Muscle of leg (tissue), 11 donors: Measurements from ENCODE around the gene PCDH18. TPM values are rescaled to one million over a fixed set of nuclear protein-coding genes. Genes with fewer than 3 reads are reported as not detected.
A peak's percentile ranks its signal among the peaks of the same experiment; 100 is the strongest.
"Not testable (repeated sequence)": the region's sequence is repeated elsewhere in the genome, so short reads cannot be mapped to it uniquely, and the experiment has no call there.

ENCODE experiments used
- DNase-seq: peaks from one replicate; pipeline ENCODE4 v3.0.0; 2013
- H3K27ac ChIP-seq: one replicate; pipeline ENCODE4 v1.5.1; 2013; ENCODE audit warnings: mild to moderate bottlenecking, low read length, control low read depth
- H3K27me3 ChIP-seq: one replicate; pipeline ENCODE4 v1.6.1; 2013; ENCODE audit warnings: low read length; ENCODE audit not compliant: control insufficient read depth, insufficient read depth
- H3K36me3 ChIP-seq: one replicate; pipeline ENCODE4 v1.6.1; 2013; ENCODE audit warnings: low read length; ENCODE audit not compliant: control insufficient read depth, insufficient read depth
- H3K4me1 ChIP-seq: one replicate; pipeline ENCODE4 v1.6.1; 2013; ENCODE audit warnings: low read length; ENCODE audit not compliant: control insufficient read depth, insufficient read depth
- H3K4me3 ChIP-seq: one replicate; pipeline ENCODE4 v1.5.1; 2013; ENCODE audit warnings: low read length, control low read depth
- H3K9me3 ChIP-seq: replicated peaks from 2 replicates; pipeline ENCODE4 v1.6.1; 2013; ENCODE audit warnings: low read depth, low read length; ENCODE audit not compliant: control insufficient read depth
- WGBS: methylation state at CpG from one replicate; pipeline ENCODE4 v1.1.5; 2013; ENCODE audit warnings: missing lambda C conversion rate; ENCODE audit not compliant: insufficient coverage; 5-methylcytosine and 5-hydroxymethylcytosine counted together
- polyA plus RNA-seq, 8 donors: library from polyadenylated mRNA; unstranded; fragments of 120-200 nt; gene quantifications; one replicate each; pipeline versions ENCODE4 v1.2.1 to v1.2.3, GENCODE V29; 2013; ENCODE audit warnings: inconsistent platforms in 1 of 8, low replicate concordance in 1 of 8; ENCODE audit not compliant: insufficient read length in 8 of 8, insufficient read depth in 1 of 8
- total RNA-seq: library from RNA; stranded (reverse); fragments of 120-200 nt; gene quantifications from one replicate; pipeline ENCODE4 v1.2.4, GENCODE V29; 2013

The PCDH18 gene
- total and polyA plus RNA-seq, 9 donors, result 26.0 to 80.8 (median 57.3) TPM

DNA sequence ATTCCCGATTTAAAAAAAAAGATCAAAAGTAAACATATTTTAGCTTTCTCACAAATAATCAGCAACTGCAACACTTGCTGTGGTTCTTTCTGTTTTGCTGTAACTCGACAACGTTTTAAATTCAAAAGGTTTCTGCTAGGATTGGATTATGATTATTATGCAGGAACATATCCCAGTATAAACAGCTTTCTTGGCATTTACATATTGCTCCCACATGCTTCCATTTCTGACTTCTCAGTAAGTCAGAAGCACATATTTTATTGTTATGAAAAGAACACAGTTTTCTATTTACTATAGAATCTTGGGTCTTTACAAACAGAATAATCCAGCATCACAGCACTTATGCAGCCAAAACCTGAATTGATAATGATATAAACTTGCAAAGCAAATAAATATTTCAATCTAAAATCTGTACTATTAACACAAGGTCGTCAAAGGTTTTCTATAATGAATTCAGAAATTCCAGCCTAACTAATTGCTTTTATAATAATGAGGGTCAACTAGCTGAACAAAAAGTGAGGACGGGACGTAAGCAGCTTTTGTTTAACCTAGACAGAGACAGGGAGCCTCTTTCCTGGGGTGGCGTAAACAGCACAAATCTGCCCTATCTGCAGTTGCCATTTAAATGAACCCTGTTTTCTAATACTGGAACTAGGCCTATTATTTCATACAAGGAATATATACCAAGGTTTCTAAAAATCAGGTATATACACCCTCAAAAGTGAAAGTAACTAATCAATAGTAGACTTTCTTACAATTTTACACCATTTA is 9.8 kb upstream of the PCDH18 start:
- Histone ChIP-seq H3K27ac (peak overlapping the region; percentile 70), H3K27me3 (no peaks in the 10 kb centered on the region), H3K36me3 (no peaks in the 10 kb centered on the region), H3K9me3 (no peaks in the 10 kb centered on the region), H3K4me3 (no peak overlapping the region), H3K4me1 (peaks cover 3% of the 10 kb centered on the region)
- DNase-seq, result peak; percentile 73
- WGBS, result no CpG with 5 or more reads among the region's 7 CpGs

DNA sequence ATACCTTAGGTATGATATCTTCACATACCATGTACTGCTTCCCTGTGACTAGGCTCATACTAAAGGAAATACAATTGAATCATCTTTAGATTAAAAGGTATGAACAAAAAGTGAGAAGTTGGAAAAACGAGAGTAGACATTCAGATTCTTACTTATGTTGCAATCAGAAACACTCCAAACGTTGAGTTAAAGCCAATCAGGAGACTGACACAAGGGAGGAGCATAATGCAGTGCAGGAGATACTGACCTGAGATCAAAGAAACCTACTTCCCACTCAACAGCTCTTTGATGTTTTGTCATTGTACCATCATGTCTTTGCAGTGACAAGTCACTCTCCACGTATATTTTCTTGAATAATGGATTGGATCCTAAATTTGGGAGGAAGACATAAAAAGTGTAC is 8.9 kb upstream of the PCDH18 start:
- Histone ChIP-seq H3K4me3 (no peak overlapping the region), H3K27me3 (no peaks in the 10 kb centered on the region), H3K4me1 (peaks cover 3% of the 10 kb centered on the region), H3K36me3 (no peaks in the 10 kb centered on the region), H3K9me3 (no peaks in the 10 kb centered on the region), H3K27ac (no peak overlapping the region)
- no peak for DNase-seq
- WGBS, result no CpG with 5 or more reads among the region's 3 CpGs

DNA sequence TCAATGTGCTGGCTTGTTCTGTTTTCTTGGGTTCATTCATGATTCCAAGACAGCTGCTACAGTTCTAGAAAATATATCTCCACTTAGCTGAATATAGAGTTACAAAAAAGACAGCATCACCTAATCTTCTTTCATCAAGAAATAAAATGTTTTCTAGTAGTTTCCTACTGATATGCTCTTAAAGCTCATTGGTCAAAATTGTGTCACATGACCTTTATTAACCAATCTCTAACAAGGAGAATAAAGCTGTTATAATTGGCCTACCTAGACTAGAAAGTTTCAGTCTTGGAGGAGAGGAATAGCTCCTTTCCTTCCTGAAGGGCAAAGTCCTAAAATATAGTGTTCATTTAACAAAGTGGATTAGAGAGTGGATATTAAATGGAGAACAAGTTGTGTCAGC is 8.1 kb upstream of the PCDH18 start:
- H3K36me3 ChIP-seq, result no peaks in the 10 kb centered on the region
- peaks cover 3% of the 10 kb centered on the region for H3K4me1 ChIP-seq
- H3K9me3 ChIP-seq, result no peaks in the 10 kb centered on the region
- H3K27me3 ChIP-seq, result no peaks in the 10 kb centered on the region
- DNase-seq, result no peak
- H3K27ac ChIP-seq, result no peak overlapping the region
- H3K4me3 ChIP-seq, result no peak overlapping the region

DNA sequence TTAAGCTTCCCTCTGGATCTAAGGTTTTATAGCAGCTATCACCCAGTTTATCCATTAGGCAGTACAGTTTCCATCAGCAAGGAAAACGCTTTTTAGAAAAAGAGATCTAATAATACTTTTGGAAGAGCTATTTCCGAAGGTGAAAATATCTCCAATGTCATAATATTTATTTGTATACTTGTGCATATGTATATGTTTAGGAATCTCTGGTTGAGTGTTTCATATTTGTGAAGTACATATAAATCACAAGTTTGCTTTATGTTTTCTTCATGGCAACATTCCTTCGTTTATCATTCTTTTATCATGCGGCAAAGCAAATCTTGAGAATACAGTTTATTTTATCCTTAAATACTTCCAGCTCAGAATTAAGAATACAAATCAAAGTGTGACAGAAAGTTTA is 6.2 kb upstream of the PCDH18 start:
- Histone ChIP-seq H3K36me3 (no peaks in the 10 kb centered on the region), H3K4me3 (no peak overlapping the region), H3K9me3 (no peaks in the 10 kb centered on the region), H3K4me1 (peaks cover 3% of the 10 kb centered on the region), H3K27ac (no peak overlapping the region), H3K27me3 (no peaks in the 10 kb centered on the region)
- DNase-seq, result no peak
- WGBS, result no CpG with 5 or more reads among the region's 4 CpGs

DNA sequence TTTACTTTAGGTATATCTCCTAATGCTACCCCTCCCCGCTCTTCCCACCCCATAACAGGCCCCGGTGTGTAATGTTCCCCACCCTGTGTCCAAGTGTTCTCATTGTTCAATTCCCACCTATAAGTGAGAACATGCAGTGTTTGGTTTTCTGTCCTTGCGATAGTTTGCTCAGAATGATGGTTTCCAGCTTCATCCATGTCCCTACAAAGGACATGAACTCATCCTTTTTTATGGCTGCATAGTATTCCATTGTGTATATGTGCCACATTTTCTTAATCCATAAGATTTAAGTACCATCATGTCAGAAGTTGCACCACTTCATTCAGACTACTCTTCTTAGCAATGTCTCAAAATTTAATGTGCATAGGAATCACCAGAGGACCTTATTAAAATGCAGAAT is 5.5 kb upstream of the PCDH18 start:
- H3K27me3 ChIP-seq, H3K9me3 ChIP-seq, H3K4me1 ChIP-seq, DNase-seq, H3K27ac ChIP-seq, H3K36me3 ChIP-seq, H3K4me3 ChIP-seq: not testable (repeated sequence)
- no CpG with 5 or more reads among the region's 3 CpGs for WGBS

DNA sequence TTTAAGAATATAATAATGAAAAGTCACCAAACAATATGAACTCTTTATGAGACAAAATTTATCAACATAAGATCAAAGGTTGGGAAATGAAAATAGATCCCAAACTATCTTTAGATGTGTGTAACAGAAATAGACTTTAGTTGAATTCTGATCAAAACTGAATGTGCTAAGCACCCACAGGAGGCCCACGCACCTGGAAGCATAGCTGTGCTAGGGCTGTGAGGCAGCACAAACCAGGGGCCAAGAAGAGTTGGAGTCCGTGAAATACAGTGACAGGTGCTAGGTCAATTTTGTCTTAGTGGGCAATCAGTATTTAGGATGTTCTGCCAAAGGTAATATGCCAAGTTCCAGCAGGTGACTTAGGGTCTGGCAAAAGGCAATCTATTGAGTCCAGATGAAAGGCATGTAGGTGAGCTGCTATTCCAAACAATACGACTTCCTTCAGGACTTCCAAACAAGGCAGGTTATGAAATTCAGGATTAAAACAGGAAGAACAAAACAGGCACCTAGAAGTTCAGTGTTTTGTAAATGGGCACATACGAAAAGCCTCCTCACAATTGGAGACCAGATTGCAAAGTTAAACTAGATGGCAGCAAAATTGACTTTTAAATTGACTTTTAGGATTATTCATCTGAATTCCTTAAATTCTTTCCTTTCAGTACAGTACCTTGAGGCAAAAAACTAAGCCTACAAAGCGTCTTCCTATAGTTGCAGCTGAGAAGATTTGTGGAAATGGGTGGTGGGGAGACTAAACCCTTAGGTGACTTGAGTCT is 4.7 kb upstream of the PCDH18 start:
- no peak for DNase-seq
- Histone ChIP-seq H3K9me3 (no peaks in the 10 kb centered on the region), H3K27me3 (no peaks in the 10 kb centered on the region), H3K4me1 (no peaks in the 10 kb centered on the region), H3K4me3 (no peak overlapping the region), H3K36me3 (no peaks in the 10 kb centered on the region), H3K27ac (no peak overlapping the region)
- WGBS, result 74% methylated on average over 3 of the region's 5 CpGs

DNA sequence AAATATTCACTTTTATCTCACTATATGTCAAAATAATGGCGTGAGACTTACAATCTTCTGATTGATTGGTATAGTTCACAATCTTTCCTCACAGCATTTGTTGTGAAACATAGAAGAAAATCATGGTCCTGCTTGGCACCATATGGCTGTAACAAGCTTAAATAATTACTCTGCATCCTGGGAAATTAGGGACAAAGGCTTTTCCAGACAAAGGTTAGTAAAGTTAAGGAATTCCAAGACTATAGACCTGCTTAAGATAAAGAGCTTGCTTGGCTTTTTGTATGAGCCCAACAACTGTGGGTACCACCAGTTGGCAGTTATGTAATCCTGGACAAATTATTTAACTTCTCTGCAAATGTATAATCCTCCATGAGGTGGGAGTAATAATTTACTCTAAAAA is 3.4 kb upstream of the PCDH18 start:
- no peak overlapping the region for H3K4me3 ChIP-seq
- H3K36me3 ChIP-seq, result no peaks in the 10 kb centered on the region
- no peaks in the 10 kb centered on the region for H3K27me3 ChIP-seq
- H3K4me1 ChIP-seq, result no peaks in the 10 kb centered on the region
- no peak for DNase-seq
- no peaks in the 10 kb centered on the region for H3K9me3 ChIP-seq
- no peak overlapping the region for H3K27ac ChIP-seq
- WGBS, result no CpG with 5 or more reads among the region's 1 CpG

DNA sequence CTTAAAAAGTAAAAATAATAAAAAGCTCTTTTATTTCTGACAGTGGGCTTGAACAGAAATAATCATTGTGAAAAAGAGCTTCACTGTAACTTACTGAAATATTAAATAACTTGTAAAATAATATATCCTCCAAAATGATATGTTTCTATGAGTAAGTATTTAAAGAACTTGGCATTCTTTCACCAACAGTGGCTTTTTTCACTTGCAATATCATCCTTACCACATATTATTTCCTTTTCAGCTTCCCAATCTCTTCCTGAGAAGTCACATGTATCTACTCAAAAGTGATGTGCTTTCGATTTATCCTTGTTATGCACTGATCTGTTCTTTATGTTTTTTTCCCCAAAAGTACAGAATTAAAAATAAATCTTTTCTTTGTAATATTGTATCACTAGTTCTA is 2.2 kb upstream of the PCDH18 start:
- Histone ChIP-seq H3K9me3 (no peaks in the 10 kb centered on the region), H3K27me3 (no peaks in the 10 kb centered on the region), H3K27ac (no peak overlapping the region), H3K4me1 (peaks cover 9% of the 10 kb centered on the region), H3K36me3 (peaks cover 7% of the 10 kb centered on the region), H3K4me3 (no peak overlapping the region)
- no CpG with 5 or more reads among the region's 1 CpG for WGBS
- DNase-seq, result peak; percentile 34

DNA sequence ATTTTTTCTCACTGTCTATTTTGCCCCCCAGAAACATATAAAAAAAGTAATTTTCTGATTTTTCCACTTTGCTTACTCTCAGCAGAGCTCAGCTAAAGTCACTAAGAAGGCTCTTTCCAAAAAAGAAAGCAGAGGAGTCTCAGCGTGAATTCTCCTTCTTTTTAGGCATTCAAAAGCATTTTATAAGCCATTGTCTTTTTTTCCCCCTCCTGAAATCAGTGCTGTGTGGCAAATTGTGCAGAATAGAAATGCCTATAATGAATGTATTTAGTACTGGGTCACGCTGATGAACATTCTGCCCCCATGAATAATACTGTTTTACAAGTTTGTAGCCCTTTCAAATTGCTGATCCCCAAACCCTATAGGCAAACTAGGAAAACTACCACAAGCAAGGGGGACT is 1.6 kb upstream of the PCDH18 start:
- Histone ChIP-seq H3K27me3 (no peaks in the 10 kb centered on the region), H3K4me3 (peak overlapping the region; percentile 4), H3K4me1 (peaks cover 10% of the 10 kb centered on the region), H3K36me3 (peaks cover 9% of the 10 kb centered on the region), H3K27ac (peak overlapping the region; percentile 89), H3K9me3 (no peaks in the 10 kb centered on the region)
- WGBS, result no CpG with 5 or more reads among the region's 2 CpGs
- peak; percentile 31 for DNase-seq

DNA sequence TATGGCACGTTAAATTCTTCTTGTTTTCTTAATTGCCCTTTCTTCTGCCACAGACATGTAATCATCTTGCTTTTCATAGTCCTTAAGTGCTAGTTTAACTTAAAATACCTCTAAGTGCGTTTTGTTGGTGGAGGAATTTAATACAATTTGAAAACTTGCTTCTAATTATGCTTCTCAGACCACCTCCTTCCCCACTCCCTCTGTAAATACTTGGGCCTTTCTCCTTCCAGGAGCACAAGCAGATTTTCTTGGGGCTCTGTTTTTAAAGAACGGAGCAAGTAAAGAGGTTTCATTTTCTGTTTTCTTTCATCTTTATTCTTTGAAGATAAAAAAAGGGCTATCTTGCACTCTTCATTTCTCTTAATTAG is 559 bp upstream of the PCDH18 start:
- no CpG with 5 or more reads among the region's 3 CpGs for WGBS
- Histone ChIP-seq H3K27me3 (no peaks in the 10 kb centered on the region), H3K36me3 (peaks cover 11% of the 10 kb centered on the region), H3K9me3 (no peaks in the 10 kb centered on the region), H3K4me1 (peaks cover 10% of the 10 kb centered on the region), H3K27ac (peak overlapping the region; percentile 89), H3K4me3 (peak overlapping the region; percentile 79)
- DNase-seq, result peak; percentile 70
